ENCODE results near the gene NAA38.

- no peak for TF ChIP-seq EZH2 (IDR thresholded peaks at IDR 0.05; ENCODE audit: insufficient read depth, poor library complexity, severe bottlenecking)
- no peak for TF ChIP-seq EZH2phosphoT487 (IDR thresholded peaks at IDR 0.05; ENCODE audit: insufficient read depth, low read depth)
Observed at GRCh38 chr17:7848739-7849129, 8.6 kb downstream of the NAA38 start.
